HepG2 (cell line): ENCODE results near the gene C3orf70. TPM values are rescaled to one million over a fixed set of nuclear protein-coding genes. Genes with fewer than 3 reads are reported as not detected.

ENCODE experiments used
- ATAC-seq: fragments of 200-7000 bp; cut with Tn5 transposase; 3 replicates; pipeline ENCODE4 v1.9.1; 2020; ENCODE audit warnings: mild to moderate bottlenecking, moderate library complexity
- BruUV-seq: library from RNA; stranded (reverse); fragments of 400-500 nt; replicated peaks from 2 replicates; lab custom pipeline; 2021; lab: Mats Ljungman, UMichigan
- CTCF ChIA-PET: fragments of 300-600 bp; formaldehyde crosslinking; extraction: SDS; loops from one replicate; lab custom pipeline; 2021; ENCODE audit warnings: low total read pairs, inconsistent platforms, low intra/inter-chr PET ratio; lab: Yijun Ruan, JAX
- POLR2A ChIA-PET: fragments of 350-600 bp; sonication (Branson Sonifier 250); formaldehyde crosslinking; loops from one replicate; lab custom pipeline; 2020; ENCODE audit warnings: antibody characterized with exemption, inconsistent platforms; lab: Yijun Ruan, JAX
- DNase-seq: peaks from one replicate; pipeline ENCODE4 v3.0.0-alpha.2; 2015; ENCODE audit warnings: low spot score
- FAIRE-seq: peaks from 3 replicates; lab custom pipeline; 2011; peaks lifted over from hg19 to GRCh38; lab: Jason Lieb, UNC
- H2AFZ ChIP-seq: one replicate; pipeline ENCODE4 v1.6.1; 2011; ENCODE audit warnings: low read length, inconsistent platforms
- H3K27ac ChIP-seq: fragments of 300-600 bp; 3 replicates; pipeline ENCODE4 v1.8.0; 2011; ENCODE audit warnings: mixed run types, mild to moderate bottlenecking, mixed read lengths, low read length, inconsistent platforms; ENCODE audit not compliant: insufficient read depth; ENCODE audit errors: extremely low read length
- H3K27me3 ChIP-seq, 2 experiments: fragments of 200-600 bp in 1 of 2; 2 replicates in 1 of 2; 3 replicates in 1 of 2; pipeline versions ENCODE4 v1.6.0 to v1.8.0; 2011; ENCODE audit warnings: low read length in 2 of 2, mild to moderate bottlenecking in 2 of 2, moderate library complexity in 2 of 2, inconsistent platforms in 1 of 2; ENCODE audit not compliant: insufficient read depth in 2 of 2, control insufficient read depth in 1 of 2
- H3K36me3 ChIP-seq, 2 experiments: fragments of 200-600 bp in 1 of 2; replicated peaks in 1 of 2; 2 replicates in 1 of 2; 3 replicates in 1 of 2; pipeline versions ENCODE4 v1.5.1 to v1.8.0; 2011; ENCODE audit warnings: low read length in 2 of 2, inconsistent platforms in 1 of 2; ENCODE audit not compliant: insufficient read depth in 2 of 2, control insufficient read depth in 1 of 2
- H3K4me1 ChIP-seq: 2 replicates; pipeline ENCODE4 v1.5.1; 2012; ENCODE audit warnings: low read length, inconsistent platforms; ENCODE audit not compliant: insufficient read depth
- H3K4me2 ChIP-seq: 2 replicates; pipeline ENCODE4 v1.6.0; 2011; ENCODE audit warnings: low read depth, low read length, inconsistent platforms
- H3K4me3 ChIP-seq, 3 experiments: fragments of 200-600 bp in 1 of 3; sonication (generic), shearing (Covaris generic) in 1 of 3; replicated peaks in 1 of 3; 2 replicates each; pipeline ENCODE4 v1.5.1; 2011 to 2016; ENCODE audit warnings: low read length in 3 of 3, inconsistent platforms in 2 of 3, low read depth in 2 of 3, mild to moderate bottlenecking in 2 of 3, control low read depth in 1 of 3, mixed read lengths in 1 of 3; ENCODE audit not compliant: insufficient read depth in 1 of 3
- H3K79me2 ChIP-seq: one replicate; pipeline ENCODE4 v1.6.1; 2011; ENCODE audit warnings: low read length, inconsistent platforms; ENCODE audit not compliant: insufficient read depth
- H3K9ac ChIP-seq: 2 replicates; pipeline ENCODE4 v1.6.0; 2011; ENCODE audit warnings: mild to moderate bottlenecking, low read depth, low read length, inconsistent platforms; ENCODE audit not compliant: insufficient read depth
- H3K9me3 ChIP-seq: 2 replicates; pipeline ENCODE4 v1.5.1; 2012; ENCODE audit warnings: mild to moderate bottlenecking, low read length
- H4K20me1 ChIP-seq: 2 replicates; pipeline ENCODE4 v1.6.0; 2011; ENCODE audit warnings: inconsistent platforms, mild to moderate bottlenecking, low read length, moderate library complexity; ENCODE audit not compliant: insufficient read depth
- BHLHE40 ChIP-seq: IDR thresholded peaks from 2 replicates; pipeline ENCODE4 v1.6.1; 2011; ENCODE audit warnings: low read length, improper control_type of control experiment
- BRD4 ChIP-seq: sonication (generic); formaldehyde crosslinking; IDR thresholded peaks from 2 replicates; pipeline ENCODE4 v1.4.0; 2020; ENCODE audit warnings: missing genetic modification reagents
- EHMT2 ChIP-seq: fragments of 200-600 bp; sonication (generic); IDR thresholded peaks from 2 replicates; pipeline ENCODE4 v1.7.0; 2017; ENCODE audit warnings: antibody characterized with exemption, low read depth, low read length, borderline replicate concordance
- FOXK2 ChIP-seq: fragments of 450-650 bp; IDR thresholded peaks from 2 replicates; pipeline ENCODE4 v1.6.1; 2016
- GTF3A ChIP-seq: sonication (generic); formaldehyde crosslinking; conservative IDR thresholded peaks from 2 replicates; pipeline ENCODE4 v1.4.0; 2020; ENCODE audit warnings: mild to moderate bottlenecking, missing genetic modification reagents
- HNF4G ChIP-seq, 2 experiments: sonication (generic) in 1 of 2; formaldehyde crosslinking in 1 of 2; IDR thresholded peaks; 2 replicates each; pipeline versions ENCODE4 v1.4.0 to v1.6.1; 2011 to 2020; ENCODE audit warnings: borderline replicate concordance in 2 of 2, low read depth in 2 of 2, mild to moderate bottlenecking in 2 of 2, low read length in 1 of 2, missing genetic modification reagents in 1 of 2, moderate library complexity in 1 of 2
- KAT8 ChIP-seq: IDR thresholded peaks from 2 replicates; pipeline ENCODE4 v1.6.1; 2016; ENCODE audit warnings: missing genetic modification reagents, missing compliant biosample characterization
- NBN ChIP-seq: fragments of 450-650 bp; conservative IDR thresholded peaks from 2 replicates; pipeline ENCODE4 v1.6.1; 2017
- PHB2 ChIP-seq: fragments of 450-650 bp; IDR thresholded peaks from 2 replicates; pipeline ENCODE4 v1.6.1; 2018; ENCODE audit not compliant: partially characterized antibody
- SMARCC2 ChIP-seq: fragments of 450-650 bp; IDR thresholded peaks from 2 replicates; pipeline ENCODE4 v1.6.1; 2017; ENCODE audit warnings: antibody characterized with exemption, mild to moderate bottlenecking
- TCF12 ChIP-seq, 2 experiments: fragments of 450-650 bp in 1 of 2; sonication (generic) in 1 of 2; formaldehyde crosslinking in 1 of 2; IDR thresholded peaks; 2 replicates each; pipeline versions ENCODE4 v1.6.1 to v1.8.0; 2017 to 2022; ENCODE audit warnings: antibody characterized with exemption in 1 of 2, mild to moderate bottlenecking in 1 of 2, missing genetic modification reagents in 1 of 2, moderate library complexity in 1 of 2
- THAP8 ChIP-seq: sonication (generic); formaldehyde crosslinking; IDR thresholded peaks from 2 replicates; pipeline ENCODE4 v1.5.1; 2020; ENCODE audit warnings: missing genetic modification reagents, mild to moderate bottlenecking, borderline replicate concordance
- U2AF1 ChIP-seq: fragments of 200-400 bp; formaldehyde crosslinking; optimal IDR thresholded peaks from 2 replicates; pipeline ENCODE3; 2017; ENCODE audit warnings: mild to moderate bottlenecking, low read depth, low read length
- ZBTB20 ChIP-seq: sonication (generic); formaldehyde crosslinking; IDR thresholded peaks from 2 replicates; pipeline ENCODE4 v1.8.1; 2023; ENCODE audit warnings: missing genetic modification reagents, low read depth, mild to moderate bottlenecking, borderline replicate concordance
- ZNF234 ChIP-seq: sonication (generic); formaldehyde crosslinking; conservative IDR thresholded peaks from 2 replicates; pipeline ENCODE4 v1.5.1; 2020; ENCODE audit warnings: mild to moderate bottlenecking, missing genetic modification reagents
- ZNF747 ChIP-seq: sonication (generic); formaldehyde crosslinking; IDR thresholded peaks from 2 replicates; pipeline ENCODE4 v1.8.1; 2023; ENCODE audit warnings: missing genetic modification reagents, mild to moderate bottlenecking, borderline replicate concordance
- ZSCAN31 ChIP-seq: sonication (generic); formaldehyde crosslinking; IDR thresholded peaks from 2 replicates; pipeline ENCODE4 v1.5.0; 2020; ENCODE audit warnings: low read depth, mild to moderate bottlenecking, missing genetic modification reagents
- WGBS: methylation state at CpG from one replicate; pipeline ENCODE4 v1.1.6; 2017; ENCODE audit warnings: low lambda C conversion rate; 5-methylcytosine and 5-hydroxymethylcytosine counted together
- in situ Hi-C: cut with HindIII; loops from 2 replicates; pipeline ENCODE4 v1.10.0; 2017; ENCODE audit warnings: low pct_unique_long_range_greater_than_20kb; ENCODE audit not compliant: extremely low pct_ligation_motif_present
- intact Hi-C: fragments of 100-400 bp; cut with micrococcal nuclease; formaldehyde crosslinking; loops from one replicate; pipeline ENCODE4 v1.10.0; 2022; ENCODE audit not compliant: unreplicated experiment
- polyA plus RNA-seq, 8 experiments: library from polyadenylated mRNA; depleted of rRNA in 3 of 8; stranded (reverse) in 7 of 8; unstranded in 1 of 8; fragments of >200 nt; fragmentation: Illumina TruSeq in 4 of 8; extraction: Trizol in 4 of 8; gene quantifications; 2 replicates each; pipeline versions ENCODE4 v1.2.1 to v1.2.3, GENCODE V29; 2011 to 2016; ENCODE audit warnings: low read depth in 4 of 8, missing spikeins in 1 of 8, mixed read lengths in 1 of 8; ENCODE audit not compliant: insufficient read depth in 1 of 8
- total RNA-seq, 5 experiments: library from RNA; depleted of rRNA; stranded (reverse); fragments of >200 nt; fragmentation: Illumina TruSeq; extraction: Trizol; gene quantifications; 2 replicates each; pipeline ENCODE4 v1.2.3, GENCODE V29; 2016; ENCODE audit warnings: low read depth in 1 of 5
- TF ChIP-seq, protein P1 (sequence below): sonication (generic); formaldehyde crosslinking; IDR thresholded peaks from 2 replicates; pipeline ENCODE4 v1.8.1; 2022; ENCODE audit warnings: low read depth, mild to moderate bottlenecking, missing genetic modification reagents
- TF ChIP-seq, protein P2 (sequence below): sonication (generic); formaldehyde crosslinking; IDR thresholded peaks from 2 replicates; pipeline ENCODE4 v1.4.0; 2020; ENCODE audit warnings: low read depth, mild to moderate bottlenecking, missing genetic modification reagents

The C3orf70 gene
- total and polyA plus RNA-seq, 2 of the 13 experiments (the other 11 are each of a cell fraction or from before 2014, with no cell fraction given), result 0.79 to 2.4 TPM

GRCh38 chr3:185056908-185057307, 96.0 kb downstream of the C3orf70 start:
- Histone ChIP-seq H3K4me3 (no peak overlapping the region), H3K4me1 (no peaks in the 10 kb centered on the region)
- TF ChIP-seq FOXK2, result no peak
- TF ChIP-seq KAT8 (CRISPR knock-in tag), result no peak
- no peak for TF ChIP-seq ZNF234
- TF ChIP-seq TCF12 (IDR thresholded peaks at IDR 0.05), result no peak
- no peak for TF ChIP-seq TCF12 (CRISPR knock-in tag; IDR thresholded peaks at IDR 0.05)
- no peak for TF ChIP-seq U2AF1
- TF ChIP-seq PHB2, result no peak
- no peak for TF ChIP-seq SMARCC2
- no peak for TF ChIP-seq HNF4G (IDR thresholded peaks at IDR 0.05; ENCODE audit: borderline replicate concordance, low read depth, low read length)
- TF ChIP-seq HNF4G (CRISPR knock-in tag; IDR thresholded peaks at IDR 0.05; ENCODE audit: borderline replicate concordance, low read depth), result no peak
- TF ChIP-seq THAP8, result no peak
- TF ChIP-seq EHMT2, result no peak
- TF ChIP-seq, protein P1, sequence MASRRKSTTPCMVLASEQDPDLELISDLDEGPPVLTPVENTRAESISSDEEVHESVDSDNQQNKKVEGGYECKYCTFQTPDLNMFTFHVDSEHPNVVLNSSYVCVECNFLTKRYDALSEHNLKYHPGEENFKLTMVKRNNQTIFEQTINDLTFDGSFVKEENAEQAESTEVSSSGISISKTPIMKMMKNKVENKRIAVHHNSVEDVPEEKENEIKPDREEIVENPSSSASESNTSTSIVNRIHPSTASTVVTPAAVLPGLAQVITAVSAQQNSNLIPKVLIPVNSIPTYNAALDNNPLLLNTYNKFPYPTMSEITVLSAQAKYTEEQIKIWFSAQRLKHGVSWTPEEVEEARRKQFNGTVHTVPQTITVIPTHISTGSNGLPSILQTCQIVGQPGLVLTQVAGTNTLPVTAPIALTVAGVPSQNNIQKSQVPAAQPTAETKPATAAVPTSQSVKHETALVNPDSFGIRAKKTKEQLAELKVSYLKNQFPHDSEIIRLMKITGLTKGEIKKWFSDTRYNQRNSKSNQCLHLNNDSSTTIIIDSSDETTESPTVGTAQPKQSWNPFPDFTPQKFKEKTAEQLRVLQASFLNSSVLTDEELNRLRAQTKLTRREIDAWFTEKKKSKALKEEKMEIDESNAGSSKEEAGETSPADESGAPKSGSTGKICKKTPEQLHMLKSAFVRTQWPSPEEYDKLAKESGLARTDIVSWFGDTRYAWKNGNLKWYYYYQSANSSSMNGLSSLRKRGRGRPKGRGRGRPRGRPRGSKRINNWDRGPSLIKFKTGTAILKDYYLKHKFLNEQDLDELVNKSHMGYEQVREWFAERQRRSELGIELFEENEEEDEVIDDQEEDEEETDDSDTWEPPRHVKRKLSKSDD (CRISPR knock-in tag), result no peak
- TF ChIP-seq ZBTB20 (CRISPR knock-in tag), result no peak
- TF ChIP-seq ZSCAN31 (CRISPR knock-in tag), result no peak
- no peak for TF ChIP-seq ZNF747 (CRISPR knock-in tag)
- TF ChIP-seq, protein P2, sequence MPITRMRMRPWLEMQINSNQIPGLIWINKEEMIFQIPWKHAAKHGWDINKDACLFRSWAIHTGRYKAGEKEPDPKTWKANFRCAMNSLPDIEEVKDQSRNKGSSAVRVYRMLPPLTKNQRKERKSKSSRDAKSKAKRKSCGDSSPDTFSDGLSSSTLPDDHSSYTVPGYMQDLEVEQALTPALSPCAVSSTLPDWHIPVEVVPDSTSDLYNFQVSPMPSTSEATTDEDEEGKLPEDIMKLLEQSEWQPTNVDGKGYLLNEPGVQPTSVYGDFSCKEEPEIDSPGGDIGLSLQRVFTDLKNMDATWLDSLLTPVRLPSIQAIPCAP (CRISPR knock-in tag), result no peak
- no peak for TF ChIP-seq GTF3A (CRISPR knock-in tag)
- no peak for TF ChIP-seq BHLHE40
- TF ChIP-seq BRD4 (CRISPR knock-in tag), result no peak
- no peak for TF ChIP-seq NBN
- TF ChIP-seq, all 625 proteins: peak for 0
- 73% methylated on average over 2 of the region's 2 CpGs for WGBS
- no peak overlapping the region for H2AFZ ChIP-seq
- no peaks in the 10 kb centered on the region for H3K79me2 ChIP-seq
- H3K4me2 ChIP-seq, result no peak overlapping the region
- FAIRE-seq (no peak), ATAC-seq (no peak), DNase-seq (no peak)
- POLR2A ChIA-PET, result no interaction called here
- H4K20me1 ChIP-seq, result no peaks in the 10 kb centered on the region
- no peak overlapping the region for H3K9ac ChIP-seq
- peaks cover 16% of the 10 kb centered on the region for H3K9me3 ChIP-seq
- BruUV-seq, result no TSS peak
- CTCF ChIA-PET, result no interaction called here
- in situ Hi-C loops, result no loop called here
- no peak overlapping the region for H3K27ac ChIP-seq
- intact Hi-C loops, result no loop called here
- no peaks in the 10 kb centered on the region for H3K27me3 ChIP-seq
- H3K36me3 ChIP-seq, result peaks cover 3 to 8% of the 10 kb centered on the region in 2 experiments; a peak in 1 of 5 replicates
